ENCODE data around the gene CFAP46.

DNA sequence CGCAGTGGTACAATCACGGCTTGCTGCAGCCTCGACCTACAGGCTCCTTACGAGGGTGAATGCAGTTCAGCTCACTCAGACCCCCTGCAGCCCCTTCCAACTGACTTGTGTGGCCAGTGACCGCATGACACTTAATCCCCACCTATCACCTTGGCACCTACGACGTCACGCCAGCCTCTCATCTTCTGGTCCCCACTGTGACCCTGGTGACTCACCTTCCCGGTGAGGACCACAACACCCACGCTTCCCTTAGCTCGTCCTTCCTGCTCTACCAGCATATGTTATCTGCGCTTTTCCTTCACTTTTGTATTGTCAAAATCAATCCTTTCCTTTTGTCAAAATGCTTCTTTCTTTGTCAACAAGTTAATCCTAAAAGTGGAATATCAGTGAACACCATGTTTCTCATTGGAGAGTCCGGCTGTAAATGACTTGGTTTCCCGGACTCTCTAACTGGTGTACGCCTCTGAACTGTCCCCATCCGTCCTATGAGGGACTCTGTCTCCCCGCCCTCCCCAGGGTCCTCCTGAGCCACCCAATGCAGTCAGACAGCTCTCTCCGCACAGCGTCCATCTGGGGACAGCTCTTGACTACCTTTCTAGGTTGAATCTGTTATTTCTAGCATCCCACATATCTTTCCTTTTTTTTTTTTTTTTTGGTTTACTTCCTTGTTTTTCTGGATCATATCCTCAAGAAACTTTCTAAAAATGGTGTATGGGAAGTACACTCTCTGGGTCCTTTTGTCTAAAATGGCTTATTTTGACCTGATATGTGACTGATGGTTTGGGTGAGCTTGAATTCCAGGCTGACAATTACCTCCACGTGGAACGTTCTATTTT, 37.3 kb downstream of the CFAP46 start:
- TF ChIP-seq CTCF (IDR thresholded peaks at IDR 0.05; ENCODE audit: low read depth, low read length, missing input control), result no peak
- TF ChIP-seq NR2F2 (IDR thresholded peaks at IDR 0.05), result no peak
- no peak for TF ChIP-seq TAF1 (conservative IDR thresholded peaks at IDR 0.05)
- TF ChIP-seq REST (IDR thresholded peaks at IDR 0.05), result no peak
- TF ChIP-seq RAD21 (IDR thresholded peaks at IDR 0.05), result no peak
- no peak for TF ChIP-seq YY1 (IDR thresholded peaks at IDR 0.05)
- no peak for TF ChIP-seq JUND (IDR thresholded peaks at IDR 0.05)
- TF ChIP-seq RXRA (IDR thresholded peaks at IDR 0.05), result no peak

All from liver (tissue), 3 donors.